GM12873 (cell line): ENCODE measurements around the gene ADAMTSL3.

ENCODE experiments used
- TF ChIP-seq, protein P1 (sequence below): IDR thresholded peaks from 2 replicates; pipeline ENCODE4 v1.5.1; 2012; ENCODE audit warnings: low read depth, mild to moderate bottlenecking, moderate library complexity, low read length, control low read depth; ENCODE audit not compliant: insufficient read depth; ENCODE audit errors: missing control alignments

Gene ADAMTSL3

DNA sequence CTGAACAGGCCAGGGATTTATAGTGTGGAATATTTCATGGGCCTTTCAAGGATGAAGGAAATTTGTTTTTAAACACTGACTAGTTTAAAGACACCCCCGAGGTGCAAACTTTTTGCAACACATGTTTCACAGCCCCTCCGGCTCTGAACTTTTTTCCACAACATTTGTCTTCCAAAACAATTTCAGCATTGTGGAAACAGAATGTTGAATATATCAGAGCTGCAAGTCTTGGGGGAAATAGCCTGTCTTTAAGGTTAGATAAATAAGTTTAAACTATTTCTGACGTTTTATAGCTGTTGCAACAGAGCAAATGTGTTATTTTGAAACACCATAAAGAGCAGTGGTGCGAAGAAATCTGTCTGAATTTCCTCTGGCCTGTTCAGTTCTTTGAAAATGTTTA, 352.5 kb downstream of the ADAMTSL3 start:
- TF ChIP-seq, protein P1, sequence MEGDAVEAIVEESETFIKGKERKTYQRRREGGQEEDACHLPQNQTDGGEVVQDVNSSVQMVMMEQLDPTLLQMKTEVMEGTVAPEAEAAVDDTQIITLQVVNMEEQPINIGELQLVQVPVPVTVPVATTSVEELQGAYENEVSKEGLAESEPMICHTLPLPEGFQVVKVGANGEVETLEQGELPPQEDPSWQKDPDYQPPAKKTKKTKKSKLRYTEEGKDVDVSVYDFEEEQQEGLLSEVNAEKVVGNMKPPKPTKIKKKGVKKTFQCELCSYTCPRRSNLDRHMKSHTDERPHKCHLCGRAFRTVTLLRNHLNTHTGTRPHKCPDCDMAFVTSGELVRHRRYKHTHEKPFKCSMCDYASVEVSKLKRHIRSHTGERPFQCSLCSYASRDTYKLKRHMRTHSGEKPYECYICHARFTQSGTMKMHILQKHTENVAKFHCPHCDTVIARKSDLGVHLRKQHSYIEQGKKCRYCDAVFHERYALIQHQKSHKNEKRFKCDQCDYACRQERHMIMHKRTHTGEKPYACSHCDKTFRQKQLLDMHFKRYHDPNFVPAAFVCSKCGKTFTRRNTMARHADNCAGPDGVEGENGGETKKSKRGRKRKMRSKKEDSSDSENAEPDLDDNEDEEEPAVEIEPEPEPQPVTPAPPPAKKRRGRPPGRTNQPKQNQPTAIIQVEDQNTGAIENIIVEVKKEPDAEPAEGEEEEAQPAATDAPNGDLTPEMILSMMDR, result no peak

DNA sequence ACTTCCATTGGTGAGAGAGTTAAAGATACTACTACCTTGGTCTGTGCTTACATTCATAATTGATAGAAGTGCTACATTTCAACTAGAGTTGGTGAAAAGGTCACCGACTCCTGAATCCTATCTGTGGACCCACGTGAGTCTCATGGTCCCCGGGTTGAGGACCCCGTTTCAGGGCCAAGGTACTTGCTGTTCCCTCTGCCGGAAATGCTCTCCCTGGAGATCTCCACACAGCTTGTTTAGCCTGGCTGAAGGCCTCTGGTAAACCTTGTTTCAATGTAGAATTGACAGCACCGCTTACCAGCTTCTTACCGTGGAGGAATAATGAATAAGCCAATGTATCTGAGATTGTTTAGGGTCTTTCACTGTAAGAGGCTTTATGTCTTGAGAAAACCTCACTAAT, 355.7 kb downstream of the ADAMTSL3 start:
- TF ChIP-seq, protein P1, result no peak

- TF ChIP-seq, protein P1, result no peak
Measured at GRCh38 chr15:84010246-84010645, 356.3 kb downstream of the ADAMTSL3 start.

GRCh38 chr15:84016371-84016770, 362.4 kb downstream of the ADAMTSL3 start:
- TF ChIP-seq, protein P1, result no peak

- TF ChIP-seq, protein P1, result no peak
Measured at GRCh38 chr15:84022516-84022915, 368.6 kb downstream of the ADAMTSL3 start.

GRCh38 chr15:84023636-84024035, 369.7 kb downstream of the ADAMTSL3 start:
- TF ChIP-seq, protein P1, result peak; percentile 61

- TF ChIP-seq, protein P1, result no peak
Measured at GRCh38 chr15:84033793-84034553, 380.1 kb downstream of the ADAMTSL3 start.
